GM19467 (cell line): Measurements from ENCODE around the gene KRTAP10-6.
"Not testable (repeated sequence)": the region's sequence is repeated elsewhere in the genome, so short reads cannot be mapped to it uniquely, and the experiment has no call there.

Experiments used
- ATAC-seq: cut with Tn5 transposase; IDR thresholded peaks from one replicate; pipeline ENCODE4 v1.9.1; 2021; ENCODE audit warnings: mild to moderate bottlenecking, moderate library complexity; ENCODE audit not compliant: unreplicated experiment

The KRTAP10-6 gene

GRCh38 chr21:44592446-44593311 lies at the start of gene KRTAP10-6:
Gene KRTAP10-6, minus strand, starts transcription at chr21:44592505. Its CDS starts 21 bp downstream, at chr21:44592484.
- no peak for ATAC-seq

GRCh38 chr21:44640761-44641160 lies 48.5 kb upstream of the KRTAP10-6 start:
- ATAC-seq, result no peak

- no peak for ATAC-seq
Measured at GRCh38 chr21:44639331-44639655, 47.0 kb upstream of the KRTAP10-6 start.

- ATAC-seq, result not testable (repeated sequence)
Measured at GRCh38 chr21:44638506-44639330, 46.4 kb upstream of the KRTAP10-6 start.

GRCh38 chr21:44637851-44638348 lies 45.6 kb upstream of the KRTAP10-6 start:
- not testable (repeated sequence) for ATAC-seq

- no peak for ATAC-seq
Measured at GRCh38 chr21:44637018-44637850, 44.9 kb upstream of the KRTAP10-6 start, which contains the start of gene KRTAP10-10. Gene KRTAP10-10, plus strand, starts transcription at chr21:44637356. Its CDS starts 62 bp downstream, at chr21:44637418.

- no peak for ATAC-seq
Measured at GRCh38 chr21:44636209-44637017, 44.1 kb upstream of the KRTAP10-6 start.

- ATAC-seq, result no peak
Measured at GRCh38 chr21:44632067-44632466, 39.8 kb upstream of the KRTAP10-6 start.

GRCh38 chr21:44630440-44630839 lies 38.1 kb upstream of the KRTAP10-6 start:
- ATAC-seq, result no peak

GRCh38 chr21:44628707-44629391 lies 36.5 kb upstream of the KRTAP10-6 start:
- no peak for ATAC-seq

GRCh38 chr21:44627831-44628233 lies 35.5 kb upstream of the KRTAP10-6 start:
- ATAC-seq, result not testable (repeated sequence)

GRCh38 chr21:44627181-44627822 lies 35.0 kb upstream of the KRTAP10-6 start:
- ATAC-seq, result not testable (repeated sequence)

GRCh38 chr21:44626673-44627143 lies 34.4 kb upstream of the KRTAP10-6 start, which contains the start of gene KRTAP10-9:
Gene KRTAP10-9, plus strand, starts transcription at chr21:44627093. Its CDS starts 79 bp downstream, at chr21:44627172.
- ATAC-seq, result no peak

- no peak for ATAC-seq
Measured at GRCh38 chr21:44626262-44626661, 34.0 kb upstream of the KRTAP10-6 start.

GRCh38 chr21:44625756-44626155 lies 33.5 kb upstream of the KRTAP10-6 start:
- ATAC-seq, result no peak

GRCh38 chr21:44623575-44623974 lies 31.3 kb upstream of the KRTAP10-6 start:
- no peak for ATAC-seq

GRCh38 chr21:44619886-44620285 lies 27.6 kb upstream of the KRTAP10-6 start:
- no peak for ATAC-seq

- ATAC-seq, result no peak
Measured at GRCh38 chr21:44618909-44619308, 26.6 kb upstream of the KRTAP10-6 start.
